NCI-H1092 (cell line): ENCODE results near the gene MEIS2.

Experiments
- DNase-seq: peaks from one replicate; lab custom pipeline; 2025; lab: John Stamatoyannopoulos, UW

The MEIS2 gene

DNA sequence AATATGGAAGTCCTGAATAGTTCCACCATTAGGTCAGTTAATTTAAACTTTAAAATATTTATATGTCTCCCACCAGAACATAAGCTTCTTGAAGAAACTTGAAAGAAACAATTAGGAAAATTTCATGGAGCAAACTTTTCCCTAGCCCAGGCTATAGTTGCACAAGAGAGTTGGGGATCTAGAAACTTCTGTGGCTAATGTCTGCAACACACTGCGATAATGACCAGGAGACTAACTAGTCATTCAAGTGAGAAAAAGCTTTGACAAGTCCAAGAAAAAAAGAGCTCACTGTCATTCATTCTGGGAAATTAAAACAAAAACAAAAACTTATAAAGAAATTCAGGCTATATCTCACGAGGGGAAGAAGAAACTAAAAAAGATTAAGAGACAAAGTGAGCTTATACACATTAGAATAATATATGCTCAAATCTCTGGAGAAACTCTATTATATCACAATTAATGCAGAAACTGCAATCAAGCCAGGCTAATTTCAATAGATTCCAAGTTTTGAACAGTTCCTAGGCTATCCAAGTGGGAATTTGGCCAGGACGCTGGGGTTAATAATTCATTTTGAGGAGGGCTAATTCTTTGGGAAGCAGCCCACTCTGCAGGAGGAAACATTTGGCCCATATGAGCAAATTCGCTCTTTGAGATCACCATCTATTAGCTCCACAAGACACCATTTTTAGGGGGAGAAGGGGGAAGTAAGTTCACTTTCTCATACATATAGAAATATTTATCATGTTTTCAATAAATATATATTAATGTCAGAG lies 134.6 kb downstream of the MEIS2 start:
- DNase-seq, result no peak

DNA sequence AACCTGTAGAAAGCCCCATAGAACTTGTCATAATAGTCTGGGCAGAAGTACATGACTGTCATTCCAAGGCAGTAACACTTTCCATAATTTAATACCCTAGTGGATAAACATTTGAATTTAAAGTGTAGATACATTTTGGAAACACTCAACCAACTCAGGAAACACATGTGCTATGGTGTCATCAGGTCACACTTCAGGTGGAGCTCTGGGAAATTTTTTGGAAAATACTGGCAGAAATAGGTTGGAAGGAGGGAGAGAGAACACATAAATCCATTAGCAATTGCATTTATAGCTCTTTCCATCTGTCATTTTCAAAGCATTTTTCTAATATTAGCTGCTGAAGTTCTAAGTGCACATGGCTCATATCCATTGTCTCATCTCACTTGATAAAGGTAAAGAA lies 135.7 kb downstream of the MEIS2 start:
- DNase-seq, result no peak

DNA sequence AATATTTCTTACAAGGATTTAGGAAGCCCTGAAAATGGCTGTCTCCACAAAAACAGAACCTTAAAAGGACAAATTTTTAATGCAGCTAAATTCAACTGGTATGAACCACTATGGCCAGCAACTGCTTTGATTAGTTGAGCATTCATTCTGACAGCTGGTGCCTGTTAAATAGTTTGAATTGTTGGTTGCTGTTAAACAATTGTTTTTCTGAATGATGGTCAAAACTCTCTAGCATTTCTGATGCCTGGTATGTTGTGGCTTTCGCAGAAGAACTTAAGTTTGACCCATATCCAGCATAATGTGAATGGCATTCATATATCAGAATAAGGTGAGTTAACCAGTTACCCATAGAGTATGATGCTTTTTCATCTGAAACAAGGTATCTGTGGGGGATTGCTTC lies 138.4 kb downstream of the MEIS2 start:
- DNase-seq, result no peak

DNA sequence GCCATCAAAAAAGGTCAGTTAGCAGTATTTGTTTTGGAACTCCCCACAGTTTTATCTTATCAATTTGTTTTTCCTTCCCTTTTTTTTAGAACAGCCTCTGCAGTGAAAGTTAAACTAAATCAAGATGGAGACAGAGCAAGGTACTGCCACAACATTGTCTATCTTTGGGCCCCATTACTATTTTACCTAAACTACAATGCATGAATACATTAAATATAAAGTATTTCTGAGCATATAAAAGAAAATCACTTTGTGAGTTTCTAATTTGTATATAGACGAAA lies 139.5 kb downstream of the MEIS2 start:
- no peak for DNase-seq

DNA sequence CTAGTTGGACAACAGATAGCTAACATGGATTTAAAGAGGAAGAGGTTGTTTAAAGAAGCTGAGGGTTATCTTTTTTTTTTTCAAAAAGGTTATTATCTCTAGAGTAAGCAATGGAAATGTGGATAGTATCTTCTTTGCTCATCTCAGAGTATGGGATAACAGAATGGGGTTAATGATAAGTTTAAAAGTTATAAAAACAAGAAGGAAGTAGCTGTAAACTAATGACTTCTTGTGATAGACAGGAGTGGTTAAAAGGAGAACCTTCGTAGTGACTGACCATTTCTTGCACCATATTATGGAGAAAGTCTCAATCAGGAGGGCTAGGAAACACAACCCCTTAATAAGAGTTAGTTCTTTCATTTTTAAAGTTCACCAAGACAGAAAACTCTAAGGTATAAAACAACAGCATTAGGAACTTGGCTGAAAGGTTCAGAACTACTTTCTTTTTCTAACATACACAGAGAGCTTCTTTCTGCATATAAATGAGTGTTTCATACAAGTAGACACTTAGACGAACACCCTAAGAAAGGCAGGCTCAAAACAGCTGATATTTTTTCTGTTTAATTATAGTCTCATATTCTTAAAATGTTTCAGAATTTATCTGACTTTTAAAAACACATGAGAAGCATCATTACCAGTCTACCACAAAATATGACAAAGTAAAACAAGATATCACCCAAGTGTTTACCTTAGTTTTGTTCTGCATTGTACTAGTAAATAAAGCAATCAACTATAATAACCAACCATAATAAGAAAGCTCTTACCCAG lies 140.0 kb downstream of the MEIS2 start:
- DNase-seq, result no peak

DNA sequence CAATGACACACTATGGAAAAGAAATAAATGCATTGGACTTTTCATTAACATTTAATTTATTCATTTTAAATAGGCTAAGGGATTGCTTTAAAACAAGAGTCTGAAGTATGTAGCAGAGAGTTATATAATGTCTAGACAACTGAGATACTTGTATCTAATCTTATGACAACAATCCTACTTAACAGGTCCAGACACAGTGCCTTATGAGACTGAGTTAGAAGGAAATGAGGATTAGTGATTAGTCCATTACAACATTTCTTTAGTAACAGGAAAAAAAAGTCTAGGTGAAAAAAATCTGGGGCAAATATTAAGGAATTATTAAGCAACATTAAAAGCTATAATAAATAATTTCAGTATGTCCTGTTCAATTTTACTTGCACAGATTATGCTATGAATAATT lies 140.6 kb downstream of the MEIS2 start:
- no peak for DNase-seq

DNA sequence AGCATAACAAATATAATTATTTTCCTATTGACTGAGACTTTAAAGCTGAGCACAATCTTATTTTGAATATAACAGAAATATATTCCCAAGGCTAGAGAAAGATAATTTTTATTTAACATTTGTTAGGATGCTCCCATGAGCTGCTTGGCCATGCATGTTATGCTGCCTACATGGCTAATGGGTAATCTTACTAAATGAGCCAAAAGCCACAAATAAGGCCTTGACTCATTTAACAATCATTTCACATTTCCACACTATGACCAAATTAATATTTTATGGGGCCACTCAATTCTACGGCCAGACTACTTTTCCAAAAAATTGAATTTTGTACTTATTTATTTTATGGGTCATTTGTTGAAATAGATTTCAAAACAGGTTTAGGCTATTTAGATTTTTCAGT lies 141.7 kb downstream of the MEIS2 start:
- no peak for DNase-seq

DNA sequence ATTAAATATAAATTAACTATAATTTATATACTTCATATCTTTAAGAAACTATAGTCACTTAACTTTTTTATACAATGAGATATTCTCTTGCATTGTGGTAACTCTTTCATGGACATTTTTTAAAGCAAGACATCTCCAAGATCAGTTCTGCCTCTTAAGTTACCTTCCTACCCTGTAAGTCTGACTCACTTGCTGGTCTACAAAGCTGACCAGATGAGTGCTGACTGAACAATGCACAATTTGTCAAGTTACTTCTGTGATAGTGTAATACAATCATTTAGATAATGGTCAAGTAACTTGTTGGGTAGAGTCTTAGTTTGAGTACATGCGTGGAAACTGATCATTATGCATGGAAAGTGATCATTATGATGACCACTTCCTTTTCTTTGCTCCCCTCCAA lies 145.9 kb downstream of the MEIS2 start:
- DNase-seq, result no peak

DNA sequence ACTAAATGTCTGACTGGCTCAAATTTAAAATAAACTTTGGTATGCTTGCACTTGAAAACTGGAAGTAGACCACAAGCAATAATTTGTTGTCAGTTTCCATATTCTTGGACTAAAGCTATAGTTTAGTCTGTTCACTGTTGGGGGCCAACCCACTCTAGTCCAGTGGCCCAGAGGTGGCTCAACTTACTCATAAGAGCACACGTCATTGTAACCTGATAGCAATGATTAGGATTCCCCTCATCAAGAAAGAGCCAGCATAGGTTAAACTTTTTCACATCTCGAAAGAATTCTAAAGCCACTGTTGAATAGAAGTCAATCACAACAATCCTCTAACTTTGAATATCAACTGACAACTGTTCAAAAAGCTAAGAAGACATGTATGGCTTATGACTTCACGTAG lies 147.0 kb downstream of the MEIS2 start:
- DNase-seq, result no peak

DNA sequence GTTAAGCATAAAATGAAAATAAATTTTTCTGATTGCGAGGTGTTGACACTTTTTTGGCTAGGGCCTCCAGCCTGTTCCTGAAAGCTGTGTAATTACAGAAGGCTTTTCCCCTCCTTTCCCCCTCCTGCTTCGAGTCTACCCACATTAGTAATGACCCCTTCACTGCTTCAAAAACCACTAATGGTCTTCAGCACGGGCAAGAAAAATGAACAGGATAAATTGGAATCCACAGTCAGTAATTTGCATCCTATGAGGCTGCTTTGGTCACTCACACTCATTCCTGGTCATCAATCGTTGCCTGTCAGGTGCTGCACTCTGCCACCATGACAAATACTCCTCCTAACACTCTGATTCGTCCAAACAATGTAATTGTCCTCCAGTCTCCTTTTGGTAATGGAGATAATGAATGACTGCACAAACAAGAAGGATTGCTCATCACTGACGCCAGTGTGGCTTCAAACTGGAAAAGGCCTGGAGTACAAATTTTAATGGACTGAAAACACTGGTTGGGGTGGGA lies 148.6 kb downstream of the MEIS2 start:
- DNase-seq, result no peak

DNA sequence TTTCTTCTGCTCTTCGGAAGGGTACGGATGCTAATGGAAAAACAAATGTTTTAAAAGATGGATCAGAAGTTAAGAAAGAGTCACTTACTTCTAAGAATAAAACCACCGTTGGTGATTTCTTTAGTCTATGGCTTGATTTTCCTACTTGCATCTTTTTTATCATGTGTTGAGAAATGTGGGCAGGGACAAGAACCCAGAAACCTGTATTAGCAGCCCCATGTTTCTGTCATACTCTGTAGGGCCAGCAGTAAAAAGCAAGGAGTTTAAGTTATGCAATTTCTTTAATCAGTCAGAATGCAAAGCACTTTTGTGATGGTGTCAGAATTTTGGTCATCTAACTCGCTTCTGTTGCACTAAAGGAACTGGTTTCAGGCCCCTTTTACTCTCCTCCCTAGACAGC lies 150.0 kb downstream of the MEIS2 start:
- no peak for DNase-seq

DNA sequence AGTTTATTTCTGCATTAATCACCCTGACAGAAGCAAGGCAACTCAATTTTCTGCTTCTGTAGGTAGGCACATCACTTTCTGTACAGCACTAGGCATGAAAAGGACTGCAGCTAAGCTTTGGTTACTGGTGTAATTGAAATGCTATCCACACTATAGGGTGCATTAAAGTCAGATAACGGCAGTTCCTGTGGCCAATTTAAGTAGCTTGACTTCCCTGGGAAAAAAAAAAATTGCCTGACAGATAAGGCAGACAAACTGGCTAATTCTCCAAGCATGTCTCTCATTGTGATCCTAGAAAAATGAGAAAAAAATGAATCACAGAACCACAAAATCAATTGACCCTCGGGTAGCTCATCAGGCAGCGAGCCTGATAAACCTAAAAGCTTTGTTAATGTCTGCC lies 151.4 kb downstream of the MEIS2 start:
- no peak for DNase-seq

DNA sequence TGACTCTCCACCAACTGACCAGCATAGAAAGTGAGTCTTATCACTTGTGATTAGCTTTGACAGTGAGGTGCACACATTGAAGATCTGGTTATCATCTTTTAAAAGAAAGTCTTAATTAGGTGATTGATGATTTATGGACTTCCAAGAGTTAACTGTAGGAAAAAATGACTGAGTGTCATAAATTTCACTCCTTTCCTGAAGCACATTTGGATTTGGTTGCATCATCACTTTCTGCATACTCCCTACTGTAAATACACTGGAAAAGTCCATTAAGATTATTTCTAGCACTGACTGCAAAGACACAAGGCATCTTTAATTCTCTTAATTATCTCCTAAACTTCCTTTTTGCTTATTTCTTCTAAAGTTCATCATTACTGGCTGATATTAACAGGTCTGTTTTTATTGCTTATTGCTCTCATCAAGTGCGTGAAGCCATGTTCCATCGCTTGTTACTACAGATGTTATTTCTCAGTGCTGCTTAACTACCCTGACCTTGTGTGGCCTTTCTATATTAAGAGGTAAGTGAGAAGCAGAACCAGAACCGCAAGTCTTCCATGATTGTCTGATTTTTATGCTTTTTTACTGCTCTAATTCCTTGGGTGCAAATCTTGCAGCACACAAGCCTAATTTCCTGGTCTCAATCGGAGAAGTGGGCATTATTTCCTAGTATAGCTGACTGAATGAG lies 153.2 kb downstream of the MEIS2 start:
- DNase-seq, result no peak

DNA sequence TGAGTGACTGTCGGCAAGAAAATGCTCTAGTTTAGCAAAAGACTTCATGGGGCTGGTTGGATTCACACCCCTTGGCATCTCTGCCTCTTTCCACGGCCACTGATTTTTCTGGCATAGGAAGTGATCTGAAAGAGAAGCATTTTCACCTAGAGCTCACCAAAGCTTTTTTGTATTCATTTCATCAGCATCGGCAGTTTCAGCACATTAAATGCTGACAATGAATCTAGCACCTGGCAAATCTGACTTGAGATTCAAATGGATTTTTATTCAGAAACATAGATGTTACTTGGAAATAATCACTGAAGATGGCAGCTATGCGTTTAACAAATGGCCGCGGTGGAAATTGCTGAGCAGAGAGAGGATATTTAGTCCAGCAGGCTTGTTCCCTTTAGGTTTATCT lies 155.9 kb downstream of the MEIS2 start:
- no peak for DNase-seq

DNA sequence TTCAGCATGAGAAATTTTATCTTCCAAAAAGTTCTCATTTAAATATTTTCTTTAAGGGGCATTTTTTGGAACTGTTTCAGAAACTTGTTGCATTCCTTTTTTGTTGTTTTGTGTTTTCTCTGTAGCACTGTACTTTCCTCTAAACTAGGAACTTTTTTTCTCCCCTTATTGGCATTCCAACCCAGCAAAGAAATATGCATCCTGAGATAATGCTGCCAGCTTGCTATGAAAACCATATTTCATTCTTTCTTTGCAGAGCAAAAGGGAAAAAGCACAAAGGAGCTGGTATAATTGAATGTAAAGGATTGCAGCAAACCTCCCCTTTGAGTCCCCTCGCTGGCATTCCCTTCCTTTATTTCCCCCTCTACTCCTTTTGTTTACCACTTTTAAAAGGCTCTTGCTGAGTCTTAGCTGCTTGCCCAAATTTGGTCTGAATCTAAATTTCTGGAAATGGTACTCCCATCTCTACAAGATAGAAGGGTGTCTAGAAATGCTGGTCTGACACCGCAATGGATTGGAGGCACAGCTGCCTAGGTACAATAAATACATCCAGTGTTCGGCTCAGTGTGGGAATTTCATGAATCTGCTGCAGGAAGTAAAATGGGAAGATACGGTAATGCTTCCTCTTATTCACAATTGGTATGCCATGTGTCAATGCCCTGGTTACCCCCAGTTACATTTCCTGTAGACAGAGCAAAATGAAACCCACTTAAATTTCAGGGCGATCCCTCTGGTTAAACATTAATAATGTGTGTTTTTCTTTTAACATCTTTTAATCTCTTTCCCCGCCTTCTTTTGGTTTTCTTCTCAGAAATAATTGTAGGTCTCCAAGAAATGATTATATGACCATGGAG lies 156.6 kb downstream of the MEIS2 start:
- DNase-seq, result no peak

DNA sequence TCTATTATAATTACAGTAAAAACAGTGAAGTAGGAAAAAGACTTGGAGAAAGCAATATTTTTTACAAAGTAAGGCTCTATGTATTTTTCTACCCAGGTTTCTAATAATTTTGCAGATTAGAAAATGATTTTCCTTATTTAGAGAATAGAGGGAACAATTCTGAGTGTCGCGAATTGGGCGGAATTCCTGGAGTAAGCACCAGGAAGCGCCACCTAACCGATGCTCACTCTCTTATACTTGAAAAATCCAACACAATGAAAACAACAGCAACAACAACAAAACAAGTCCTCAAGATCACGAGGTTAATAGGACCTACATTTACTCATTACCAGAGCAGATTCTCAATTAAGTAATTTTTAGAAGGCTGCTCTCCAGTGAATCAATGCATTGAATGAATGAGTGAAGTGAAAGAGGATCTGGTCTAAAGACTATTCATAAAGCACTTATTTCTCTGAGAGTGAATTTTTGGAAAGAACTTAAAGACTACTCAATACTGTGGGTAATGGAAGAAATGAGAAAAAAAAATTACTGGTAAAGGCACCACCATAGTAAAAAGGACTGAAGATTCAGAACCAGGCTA lies 158.0 kb downstream of the MEIS2 start:
- no peak for DNase-seq

DNA sequence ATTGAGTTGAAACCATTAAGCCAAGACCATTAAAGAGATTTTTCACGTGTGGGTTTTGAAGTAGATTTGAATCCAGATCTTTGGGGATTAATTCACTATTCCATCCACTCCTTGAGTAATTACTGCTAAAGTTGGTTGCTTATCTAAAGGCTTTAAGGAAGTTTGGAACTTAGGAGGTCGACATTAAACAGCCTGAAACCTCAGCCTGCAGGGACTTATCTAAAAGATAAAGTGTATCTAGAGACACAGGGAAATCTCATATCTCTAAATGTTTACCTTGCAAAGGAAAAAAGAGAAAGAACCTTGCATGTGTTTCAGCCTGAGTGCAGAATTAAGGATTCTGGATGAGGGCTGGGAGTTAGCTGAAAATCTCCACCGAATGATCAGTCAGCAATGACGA lies 158.6 kb downstream of the MEIS2 start:
- no peak for DNase-seq

DNA sequence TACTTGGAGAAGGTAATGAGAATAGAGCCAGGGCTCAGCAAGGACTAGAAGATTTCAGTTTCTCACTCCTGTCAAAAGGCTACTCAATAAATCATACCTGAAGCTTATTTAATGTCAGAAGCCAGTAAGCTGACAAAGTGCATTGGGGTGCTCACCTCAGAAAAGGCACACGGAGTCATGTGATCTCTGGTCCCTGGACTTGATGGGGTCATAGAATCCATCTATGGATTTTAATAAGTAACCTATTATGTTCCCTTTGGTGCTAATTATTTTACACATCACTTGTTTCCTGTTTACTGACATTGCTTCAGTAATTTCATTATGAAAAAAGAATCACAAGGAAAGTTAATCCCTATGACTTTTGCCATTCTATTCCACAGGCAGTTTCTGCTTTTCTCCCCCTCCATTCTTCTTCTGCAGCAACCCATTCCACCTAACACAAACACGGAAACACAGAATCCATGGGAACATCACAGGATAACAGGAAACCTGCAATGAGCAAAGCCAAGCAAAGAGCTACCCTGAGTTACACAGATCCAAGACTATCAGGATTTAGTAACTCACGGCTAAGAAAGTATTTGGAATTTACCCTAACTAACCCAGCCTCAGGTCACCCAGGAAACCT lies 159.6 kb downstream of the MEIS2 start:
- DNase-seq, result no peak

DNA sequence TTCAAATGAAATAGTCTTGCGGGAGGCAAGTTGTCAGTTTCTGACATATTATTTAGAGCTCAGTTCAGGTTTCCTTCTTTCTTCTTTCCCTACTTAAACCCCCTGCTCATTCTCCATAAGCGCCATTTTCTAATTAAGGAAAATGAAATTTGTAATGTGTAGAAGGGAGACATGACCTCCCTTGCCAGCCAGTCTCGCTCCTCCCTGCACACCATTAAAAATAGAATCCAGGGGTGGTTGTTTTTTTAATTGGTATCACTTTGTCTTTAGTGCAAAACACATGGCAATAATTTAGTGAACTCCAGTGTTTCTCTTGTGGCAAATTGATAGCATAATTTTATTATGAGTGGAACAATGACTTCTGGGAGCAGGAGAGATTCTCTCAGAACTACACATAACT lies 160.1 kb downstream of the MEIS2 start:
- DNase-seq, result no peak

DNA sequence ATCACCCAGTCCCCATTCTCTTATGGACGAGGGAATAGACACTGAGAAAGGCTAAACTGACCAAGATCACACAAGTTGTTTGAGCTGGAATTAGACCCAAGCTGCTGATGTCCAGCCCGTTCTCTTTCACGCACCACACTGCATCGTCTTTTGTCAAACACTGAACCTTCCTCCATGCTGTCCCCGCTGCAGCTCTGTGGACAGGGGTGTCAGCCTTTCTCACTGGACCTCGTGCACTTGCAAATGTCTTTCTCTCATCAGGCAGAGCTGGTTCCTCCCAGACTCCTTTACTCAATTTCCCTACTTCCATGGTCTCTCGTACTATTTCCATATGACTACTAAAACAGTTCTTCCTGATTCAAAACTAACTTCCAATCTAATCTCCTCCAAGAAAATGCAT lies 161.6 kb downstream of the MEIS2 start:
- no peak for DNase-seq

DNA sequence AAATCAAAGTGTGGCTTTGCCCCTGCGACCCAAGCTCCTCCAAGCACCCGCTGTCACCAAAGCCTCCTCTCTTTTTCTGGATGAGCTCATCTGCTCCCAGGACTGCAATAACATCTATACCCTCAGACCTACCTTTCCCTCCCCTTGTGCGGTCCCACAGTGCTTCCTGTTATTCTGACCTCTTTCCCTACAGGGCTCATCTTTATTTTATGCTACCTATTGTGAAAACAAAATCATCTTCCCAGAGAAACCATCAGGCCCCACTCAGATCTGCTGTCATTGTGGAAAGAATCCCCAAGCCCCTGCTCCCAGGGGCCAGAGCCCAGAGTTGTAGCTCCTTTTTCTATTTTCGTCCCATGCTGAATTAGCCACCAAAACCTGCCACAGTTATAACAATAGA lies 162.2 kb downstream of the MEIS2 start:
- no peak for DNase-seq
